Heart right ventricle (tissue), 16 donors: ENCODE results near the gene RIMBP2. TPM values are rescaled to one million over a fixed set of nuclear protein-coding genes. Genes with fewer than 3 reads are reported as not detected.

Experiments used
- ATAC-seq, 8 donors: fragments of 200-7000 bp; cut with Tn5 transposase; one replicate each; pipeline ENCODE4 v1.9.1; 2020; ENCODE audit warnings: mild to moderate bottlenecking in 8 of 8, moderate library complexity in 8 of 8, moderate number of reproducible peaks in 1 of 8
- DNase-seq, 2 donors: peaks; one replicate each; pipeline ENCODE4 v3.0.0-alpha.2; 2020
- H3K27ac ChIP-seq, 10 donors: fragments of 200-600 bp; sonication (generic) in 2 of 10; one replicate each; pipeline versions ENCODE4 v1.5.0 to v1.8.0; 2020 to 2022; ENCODE audit warnings: mild to moderate bottlenecking in 3 of 10
- H3K27me3 ChIP-seq, 7 donors: fragments of 200-600 bp; one replicate each; pipeline ENCODE4 v1.8.0; 2021 to 2022; ENCODE audit warnings: mild to moderate bottlenecking in 2 of 7
- H3K36me3 ChIP-seq, 9 donors: fragments of 200-600 bp; sonication (generic) in 1 of 9; one replicate each; pipeline versions ENCODE4 v1.5.0 to v1.8.0; 2020 to 2022; ENCODE audit warnings: mild to moderate bottlenecking in 2 of 9
- H3K4me1 ChIP-seq, 9 donors: fragments of 200-600 bp; sonication (generic) in 1 of 9; one replicate each; pipeline versions ENCODE4 v1.5.0 to v1.8.0; 2020 to 2022; ENCODE audit warnings: mild to moderate bottlenecking in 4 of 9
- H3K4me3 ChIP-seq, 10 donors: fragments of 200-600 bp; sonication (generic) in 2 of 10; one replicate each; pipeline versions ENCODE4 v1.5.0 to v1.8.0; 2020 to 2022; ENCODE audit warnings: mild to moderate bottlenecking in 7 of 10, moderate library complexity in 2 of 10
- H3K9me3 ChIP-seq, 11 donors: fragments of 200-600 bp in 10 of 11; sonication (generic) in 2 of 11; one replicate each; pipeline versions ENCODE4 v1.5.0 to v1.8.0; 2013 to 2022; ENCODE audit warnings: mild to moderate bottlenecking in 2 of 11, control low read depth in 1 of 11, moderate library complexity in 1 of 11
- CTCF ChIP-seq, 9 donors: fragments of 200-600 bp; sonication (generic) in 2 of 9; IDR thresholded peaks; one replicate each; pipeline versions ENCODE4 v1.5.0 to v1.8.0; 2021 to 2022; ENCODE audit warnings: antibody characterized with exemption in 9 of 9, mild to moderate bottlenecking in 5 of 9, moderate library complexity in 1 of 9
- WGBS, 2 donors: extraction: QIAGEN DNeasy Blood & Tissue Kit; methylation state at CpG; one replicate each; pipeline ENCODE4 v1.1.7; 2013; ENCODE audit warnings: inconsistent platforms in 1 of 2; 5-methylcytosine and 5-hydroxymethylcytosine counted together
- intact Hi-C, 10 donors: fragments of 100-400 bp; cut with DNase I; formaldehyde crosslinking; loops; one replicate each; pipeline versions ENCODE4 v1.11.1 to v1.14.2; 2022
- polyA plus RNA-seq, 2 donors: library from polyadenylated mRNA; stranded (reverse); fragments of 200-250 nt; gene quantifications; one replicate each; pipeline ENCODE4 v1.2.3, GENCODE V29; 2013
- total RNA-seq, 10 donors: library from RNA; stranded (reverse); fragmentation: NEBNext Ultra II Directional in 3 of 10; extraction: Animal tissue kit (Norgen Biotek cat#: 25700) in 3 of 10; gene quantifications; one replicate each; pipeline versions ENCODE4 v1.2.1 to v1.2.4, GENCODE V29; 2021 to 2023
- donor health status: Arrhythmogenic right ventricular cardiomyopathy.
- donor health status: ischemic (EF 13 %, LVEDD 7.1; RV severe dilation, severe dysfunction).
- donor health status: healthy with polysubstance abuse.
- donor health status: DM: no; HTN: yes; CAD: no.
- donor health status: DM: no; HTN: no; CAD: no.
- donor health status: ischemic (EF 25% LVEDD 6.9; RV normal size, moderate dysfunction).
- donor health status: ischemic (EF 25% LVEDD 5.7; RV mildly dilated, moderate dysfunction).
- donor health status: healthy.
- donor health status: DM: yes; HTN: yes; CAD: no.
- donor health status: Ischemic cardiomyopathy.
- donor health status: ischemic (EF 35%, LVEDD 5.7; RV mildly dilated, moderate dysfunction).
- donor health status: nonischemic (EF 11% LVEDD 7.7; RV severe dilation, severe dysfunction).
- donor health status: DM: yes; HTN: yes; CAD: no.
- donor health status: PGD.
- donor health status: ischemic (EF 29% LVEDD 5.4; RV normal size, mild dysfunction).
- donor health status: nonischemic (EF 23%, LVEDD 6.1; RV moderate dilation, normal function).

RIMBP2 gene
- total and polyA plus RNA-seq, 12 donors: 0.01 to 0.17 (median 0.05) TPM; not detected in 9

DNA sequence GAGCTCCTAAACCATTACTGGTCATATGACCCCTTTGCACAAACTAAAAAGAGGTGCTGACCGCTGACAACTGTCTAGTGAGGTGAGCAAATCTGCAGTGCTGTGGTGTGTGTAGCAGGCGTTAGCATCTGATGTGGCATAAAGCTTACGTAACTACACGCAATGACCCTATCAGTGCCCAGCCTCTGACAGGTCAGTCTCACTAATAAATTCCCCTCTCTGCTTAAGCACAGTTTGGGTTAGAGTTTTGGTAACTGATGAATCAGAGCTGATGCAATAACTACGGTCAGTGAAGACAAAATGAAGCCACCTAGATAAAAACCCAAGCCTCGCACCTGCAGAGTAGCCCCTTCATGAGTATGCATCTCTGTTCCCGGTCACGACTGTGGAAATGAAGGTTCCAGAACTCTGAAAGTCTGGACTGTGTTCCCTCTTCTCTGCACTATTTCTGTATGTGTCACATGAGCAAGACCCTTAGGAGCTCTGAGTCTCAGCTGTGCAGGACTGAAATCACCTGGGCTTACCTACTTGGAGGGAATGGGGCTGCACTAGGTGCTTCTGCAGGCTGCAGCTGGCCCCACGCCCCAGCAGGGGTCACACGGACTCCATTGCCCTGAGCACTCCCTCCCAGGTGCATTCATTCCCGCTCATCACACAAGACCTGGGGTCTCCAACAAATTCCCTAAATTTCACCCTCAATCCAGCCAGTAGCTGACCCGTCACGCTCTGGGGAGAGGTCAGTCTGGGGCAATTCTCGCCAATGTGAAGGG, 54.4 kb downstream of the RIMBP2 start:
- DNase-seq (no peak), ATAC-seq (no peak)
- no peaks in the 10 kb centered on the region for H3K9me3 ChIP-seq
- no peak overlapping the region for H3K27ac ChIP-seq
- 75 to 77% methylated on average over 14 of the region's 14 CpGs for WGBS, 2 donors
- H3K4me3 ChIP-seq: no peak overlapping the region
- H3K4me1 ChIP-seq: no peaks in the 10 kb centered on the region
- intact Hi-C loops: no loop called here
- no peak for TF ChIP-seq CTCF (IDR thresholded peaks at IDR 0.05)
- H3K36me3 ChIP-seq: no peaks in the 10 kb centered on the region
- H3K27me3 ChIP-seq: peaks cover 0 to 15% (median 0%) of the 10 kb centered on the region in 7 donors

DNA sequence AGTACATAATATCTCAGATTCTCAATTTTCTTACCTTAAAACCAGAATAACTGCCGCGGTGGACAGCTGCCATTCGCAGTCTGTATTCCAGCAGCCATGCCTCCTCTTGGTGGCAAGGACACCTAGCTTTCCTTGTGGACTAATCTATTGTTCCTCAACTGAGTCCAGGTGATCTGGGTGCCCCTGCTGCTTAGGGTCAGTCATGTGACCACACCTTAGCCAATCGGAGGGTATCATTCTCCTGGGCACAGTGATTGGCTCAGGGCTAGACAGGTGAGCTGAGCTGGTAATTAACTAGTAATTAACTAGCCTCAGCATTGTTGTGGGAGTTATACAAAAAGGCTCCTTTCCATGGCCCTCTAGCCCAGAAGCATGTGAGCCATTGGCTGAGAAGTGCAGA, 55.0 kb downstream of the RIMBP2 start:
- H3K27me3 ChIP-seq: peaks cover 0 to 15% (median 3%) of the 10 kb centered on the region in 7 donors
- no peak overlapping the region for H3K4me3 ChIP-seq
- no peak for TF ChIP-seq CTCF (IDR thresholded peaks at IDR 0.05)
- 92 to 95% methylated on average over 4 of the region's 4 CpGs for WGBS, 2 donors
- H3K9me3 ChIP-seq: no peaks in the 10 kb centered on the region
- DNase-seq (no peak), ATAC-seq (no peak)
- H3K27ac ChIP-seq: no peak overlapping the region
- no peaks in the 10 kb centered on the region for H3K4me1 ChIP-seq
- no peaks in the 10 kb centered on the region for H3K36me3 ChIP-seq
- intact Hi-C loops: no loop called here

DNA sequence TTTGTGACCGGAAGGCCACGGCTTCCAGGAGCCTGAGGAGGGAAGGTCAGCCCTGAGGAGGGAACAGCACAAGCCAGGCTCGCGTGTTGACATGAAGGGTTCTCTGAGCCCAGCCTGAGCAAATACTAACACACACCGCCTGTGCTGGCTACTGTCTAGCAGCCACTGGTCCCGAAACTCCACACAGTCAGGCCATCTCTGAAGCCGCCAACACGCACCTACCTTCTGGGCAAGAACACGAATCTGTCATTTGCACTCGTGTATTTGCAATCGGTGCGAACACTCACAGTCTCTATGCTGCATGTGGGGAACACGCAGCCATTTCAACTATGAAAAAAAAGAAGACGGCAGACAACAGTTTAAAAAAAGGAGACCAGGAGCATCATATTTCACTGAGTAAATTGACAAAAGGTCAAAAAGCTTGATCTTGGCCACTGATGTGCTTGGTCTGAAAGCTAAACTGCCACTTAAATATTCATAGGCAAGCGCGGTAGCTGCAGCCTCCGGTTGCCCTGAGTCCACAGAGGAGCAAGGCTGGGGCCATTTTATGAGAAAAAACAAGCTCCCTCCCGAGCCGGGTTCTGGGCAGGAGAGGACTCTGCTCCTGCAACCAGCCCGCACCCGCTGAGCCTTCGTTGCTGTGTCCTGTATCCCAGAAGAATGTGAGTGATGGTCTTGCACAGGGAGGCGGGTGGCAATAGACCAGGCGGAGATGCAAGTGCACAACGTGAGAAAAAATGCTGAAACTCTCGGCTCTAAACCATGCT, 57.8 kb downstream of the RIMBP2 start:
- intact Hi-C loops: no loop called here
- no peak overlapping the region for H3K4me3 ChIP-seq
- no peak for TF ChIP-seq CTCF (IDR thresholded peaks at IDR 0.05)
- WGBS, 2 donors: 81 to 82% methylated on average over 26 of the region's 26 CpGs
- no peaks in the 10 kb centered on the region for H3K4me1 ChIP-seq
- DNase-seq (no peak), ATAC-seq (no peak)
- H3K9me3 ChIP-seq: peaks cover 0 to 8% (median 0%) of the 10 kb centered on the region in 11 donors
- H3K36me3 ChIP-seq: no peaks in the 10 kb centered on the region
- H3K27me3 ChIP-seq: peaks cover 0 to 20% (median 10%) of the 10 kb centered on the region in 7 donors
- no peak overlapping the region for H3K27ac ChIP-seq

DNA sequence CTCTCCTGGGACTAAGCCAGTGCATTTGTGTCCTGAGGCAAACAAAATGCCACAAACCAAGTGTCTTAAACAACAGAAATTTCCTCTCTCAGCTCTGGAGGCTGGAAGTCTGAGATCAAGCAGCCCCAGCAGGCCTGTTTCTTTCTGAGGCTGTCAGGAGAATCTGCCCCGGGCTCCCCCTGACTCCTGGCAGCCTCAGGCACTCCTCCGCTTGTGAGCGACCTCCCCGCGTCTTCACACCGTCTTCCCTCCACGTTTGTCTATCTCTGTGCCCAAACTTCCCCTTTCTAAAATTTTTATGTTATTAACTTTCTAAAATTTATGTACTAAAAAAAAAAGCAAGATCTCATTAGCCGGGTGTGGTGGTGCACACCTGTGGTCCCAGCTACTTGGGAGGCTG, 59.7 kb downstream of the RIMBP2 start:
- intact Hi-C loops: no loop called here
- H3K27ac ChIP-seq: no peak overlapping the region
- no peaks in the 10 kb centered on the region for H3K4me1 ChIP-seq
- H3K4me3 ChIP-seq: no peak overlapping the region
- no peaks in the 10 kb centered on the region for H3K36me3 ChIP-seq
- ATAC-seq (no peak), DNase-seq (no peak)
- WGBS, 2 donors: 79 to 80% methylated on average over 8 of the region's 8 CpGs
- H3K9me3 ChIP-seq: peaks cover 0 to 9% (median 0%) of the 10 kb centered on the region in 11 donors
- H3K27me3 ChIP-seq: peaks cover 0 to 21% (median 12%) of the 10 kb centered on the region in 7 donors
- no peak for TF ChIP-seq CTCF (IDR thresholded peaks at IDR 0.05)
